H9 (cell line): ENCODE results near the gene ASXL1. TPM values are rescaled to one million over a fixed set of nuclear protein-coding genes. Genes with fewer than 3 reads are reported as not detected.

Experiments
- DNase-seq: peaks from one replicate; pipeline ENCODE4 v3.0.0-alpha.2; 2017
- H2AFZ ChIP-seq: one replicate; pipeline ENCODE4 v1.6.1; 2013; ENCODE audit warnings: mild to moderate bottlenecking, low read length, control low read depth, moderate library complexity
- H2AK5ac ChIP-seq: 2 replicates; pipeline ENCODE4 v1.6.1; 2013; ENCODE audit warnings: low read length, control low read depth, mixed read lengths; ENCODE audit not compliant: insufficient read length
- H2BK120ac ChIP-seq: one replicate; pipeline ENCODE4 v1.6.1; 2013; ENCODE audit warnings: low read depth, mild to moderate bottlenecking, low read length, control low read depth, inconsistent platforms; ENCODE audit not compliant: poor library complexity, severe bottlenecking
- H2BK12ac ChIP-seq: 2 replicates; pipeline ENCODE4 v1.6.1; 2013; ENCODE audit warnings: low read length, control low read depth, mixed read lengths, low read depth; ENCODE audit not compliant: insufficient read length
- H2BK15ac ChIP-seq: 2 replicates; pipeline ENCODE4 v1.6.1; 2013; ENCODE audit warnings: low read depth, low read length, control low read depth
- H2BK20ac ChIP-seq: one replicate; pipeline ENCODE4 v1.6.1; 2013; ENCODE audit warnings: low read depth, mild to moderate bottlenecking, low read length, control low read depth, inconsistent platforms; ENCODE audit not compliant: poor library complexity, severe bottlenecking
- H2BK5ac ChIP-seq: 2 replicates; pipeline ENCODE4 v1.6.1; 2013; ENCODE audit warnings: low read length, control low read depth, mixed read lengths; ENCODE audit not compliant: insufficient read length
- H3K14ac ChIP-seq: 2 replicates; pipeline ENCODE4 v1.6.1; 2013; ENCODE audit warnings: low read length, control low read depth; ENCODE audit not compliant: insufficient read depth
- H3K18ac ChIP-seq: 2 replicates; pipeline ENCODE4 v1.6.1; 2013; ENCODE audit warnings: low read depth, mild to moderate bottlenecking, mixed read lengths, low read length, control low read depth; ENCODE audit not compliant: insufficient read length
- H3K23ac ChIP-seq: 2 replicates; pipeline ENCODE4 v1.6.1; 2013; ENCODE audit warnings: low read length, control low read depth, mixed read lengths, low read depth; ENCODE audit not compliant: insufficient read length
- H3K23me2 ChIP-seq: 2 replicates; pipeline ENCODE4 v1.6.1; 2013; ENCODE audit warnings: low read depth, mild to moderate bottlenecking, mixed read lengths, low read length, control low read depth; ENCODE audit not compliant: insufficient read length, poor library complexity, severe bottlenecking
- H3K27ac ChIP-seq: 2 replicates; pipeline ENCODE4 v1.5.1; 2013; ENCODE audit warnings: low read length, control low read depth, mixed read lengths, low read depth; ENCODE audit not compliant: insufficient read length
- H3K27me3 ChIP-seq: 2 replicates; pipeline ENCODE4 v1.6.1; 2013; ENCODE audit warnings: low read length, control low read depth, inconsistent platforms; ENCODE audit not compliant: insufficient read depth
- H3K4ac ChIP-seq: 2 replicates; pipeline ENCODE4 v1.6.1; 2013; ENCODE audit warnings: low read depth, mild to moderate bottlenecking, control low read depth, inconsistent platforms, low read length, moderate library complexity
- H3K4me1 ChIP-seq: 2 replicates; pipeline ENCODE4 v1.6.1; 2013; ENCODE audit warnings: low read length, control low read depth, inconsistent platforms; ENCODE audit not compliant: insufficient read depth
- H3K4me2 ChIP-seq: 2 replicates; pipeline ENCODE4 v1.6.1; 2013; ENCODE audit warnings: low read length, control low read depth, mixed read lengths; ENCODE audit not compliant: insufficient read length, insufficient read depth
- H3K56ac ChIP-seq: 2 replicates; pipeline ENCODE4 v1.6.1; 2013; ENCODE audit warnings: low read depth, mild to moderate bottlenecking, mixed read lengths, low read length, control low read depth; ENCODE audit not compliant: insufficient read length
- H3K79me1 ChIP-seq: 2 replicates; pipeline ENCODE4 v1.6.1; 2013; ENCODE audit warnings: low read depth, mild to moderate bottlenecking, moderate library complexity, low read length, control low read depth, inconsistent platforms; ENCODE audit not compliant: insufficient read depth, poor library complexity, severe bottlenecking
- H3K79me2 ChIP-seq: 2 replicates; pipeline ENCODE4 v1.6.1; 2013; ENCODE audit warnings: low read length, control low read depth, inconsistent platforms; ENCODE audit not compliant: insufficient read depth
- H3K9ac ChIP-seq: 2 replicates; pipeline ENCODE4 v1.6.1; 2013; ENCODE audit warnings: low read length, control low read depth, mixed read lengths; ENCODE audit not compliant: insufficient read length; ENCODE audit errors: extremely low read depth
- H3K9me3 ChIP-seq: one replicate; pipeline ENCODE4 v1.6.1; 2013; ENCODE audit warnings: low read depth, low read length, inconsistent platforms; ENCODE audit not compliant: control insufficient read depth
- H3T11ph ChIP-seq: one replicate; pipeline ENCODE4 v1.6.1; 2013; ENCODE audit warnings: mild to moderate bottlenecking, low read length, control low read depth, inconsistent platforms
- H4K20me1 ChIP-seq: one replicate; pipeline ENCODE4 v1.6.1; 2013; ENCODE audit not compliant: control insufficient read depth, insufficient read length, insufficient read depth
- H4K5ac ChIP-seq: 2 replicates; pipeline ENCODE4 v1.6.1; 2013; ENCODE audit warnings: low read depth, mild to moderate bottlenecking, mixed read lengths, low read length, control low read depth; ENCODE audit not compliant: insufficient read length
- H4K8ac ChIP-seq: replicated peaks from 2 replicates; pipeline ENCODE4 v1.6.1; 2013; ENCODE audit warnings: low read length, control low read depth, mixed read lengths, low read depth; ENCODE audit not compliant: insufficient read length
- H4K91ac ChIP-seq: 2 replicates; pipeline ENCODE4 v1.6.1; 2013; ENCODE audit warnings: low read depth, mild to moderate bottlenecking, moderate library complexity, mixed read lengths, low read length, control low read depth; ENCODE audit not compliant: insufficient read length
- H3K27ac Mint-ChIP-seq, 3 experiments: 2 replicates in 2 of 3; 3 replicates in 1 of 3; pipeline ENCODE4 v1.8.0; 2020 to 2021; ENCODE audit warnings: mixed read lengths in 3 of 3, mild to moderate bottlenecking in 1 of 3, moderate library complexity in 1 of 3
- H3K27me3 Mint-ChIP-seq: 2 replicates; pipeline ENCODE4 v1.8.0; 2021; ENCODE audit warnings: low read depth, mild to moderate bottlenecking, moderate library complexity, mixed read lengths
- H3K36me3 Mint-ChIP-seq, 3 experiments: 2 replicates in 2 of 3; 3 replicates in 1 of 3; pipeline ENCODE4 v1.8.0; 2020 to 2021; ENCODE audit warnings: low read depth in 3 of 3, mixed read lengths in 3 of 3; ENCODE audit not compliant: insufficient read depth in 1 of 3
- H3K4me1 Mint-ChIP-seq, 2 experiments: 2 replicates each; pipeline ENCODE4 v1.8.0; 2020; ENCODE audit warnings: mixed read lengths in 2 of 2
- H3K4me3 Mint-ChIP-seq, 2 experiments: 2 replicates in 1 of 2; 3 replicates in 1 of 2; pipeline ENCODE4 v1.8.0; 2020 to 2021; ENCODE audit warnings: mild to moderate bottlenecking in 2 of 2, mixed read lengths in 2 of 2, moderate library complexity in 1 of 2
- H3K9me3 Mint-ChIP-seq, 2 experiments: 2 replicates in 1 of 2; 3 replicates in 1 of 2; pipeline ENCODE4 v1.8.0; 2020; ENCODE audit warnings: mild to moderate bottlenecking in 2 of 2, mixed read lengths in 2 of 2, moderate library complexity in 1 of 2
- WGBS: extraction: QIAGEN DNeasy Blood & Tissue Kit; methylation state at CpG from one replicate; pipeline ENCODE4 v1.1.7; 2013; ENCODE audit warnings: missing lambda C conversion rate, low lambda C conversion rate, mixed read lengths; ENCODE audit not compliant: insufficient read length; ENCODE audit errors: extremely low coverage; 5-methylcytosine and 5-hydroxymethylcytosine counted together
- total RNA-seq: library from RNA; stranded (reverse); gene quantifications from 2 replicates; pipeline ENCODE4 v1.2.1, GENCODE V29; 2021
- TF ChIP-seq, protein P1 (sequence below): fragments of 200-600 bp; sonication (generic); conservative IDR thresholded peaks from 3 replicates; pipeline ENCODE4 v1.8.0; 2021; ENCODE audit warnings: antibody characterized with exemption, mild to moderate bottlenecking

The ASXL1 gene
- total RNA-seq, 1 experiment from 2014 or later = 39.5 TPM

DNA sequence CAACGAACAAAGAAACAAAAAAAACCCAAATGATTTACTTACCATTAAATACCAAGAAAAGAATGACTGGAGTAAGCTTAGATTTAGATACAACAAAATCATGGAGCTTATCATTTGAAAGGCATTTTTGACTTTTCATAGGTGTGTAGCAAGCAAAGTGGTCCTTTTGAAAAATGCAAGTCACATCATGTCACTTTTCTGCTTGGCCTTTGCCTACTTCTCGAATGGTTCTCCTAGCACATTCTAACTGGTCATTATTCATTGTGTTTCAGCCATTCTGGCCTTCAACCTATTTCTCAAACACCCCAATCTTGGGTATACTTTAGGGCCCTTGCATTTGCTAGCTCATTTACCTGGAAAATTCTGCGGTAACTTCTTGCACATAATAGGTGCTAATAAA lies 22.6 kb downstream of the ASXL1 start:
- no peak overlapping the region for H4K8ac ChIP-seq
- no peaks in the 10 kb centered on the region for H3K27me3 ChIP-seq
- no peak overlapping the region for H3K9ac ChIP-seq
- no peak overlapping the region for H2BK20ac ChIP-seq
- TF ChIP-seq, protein P1, sequence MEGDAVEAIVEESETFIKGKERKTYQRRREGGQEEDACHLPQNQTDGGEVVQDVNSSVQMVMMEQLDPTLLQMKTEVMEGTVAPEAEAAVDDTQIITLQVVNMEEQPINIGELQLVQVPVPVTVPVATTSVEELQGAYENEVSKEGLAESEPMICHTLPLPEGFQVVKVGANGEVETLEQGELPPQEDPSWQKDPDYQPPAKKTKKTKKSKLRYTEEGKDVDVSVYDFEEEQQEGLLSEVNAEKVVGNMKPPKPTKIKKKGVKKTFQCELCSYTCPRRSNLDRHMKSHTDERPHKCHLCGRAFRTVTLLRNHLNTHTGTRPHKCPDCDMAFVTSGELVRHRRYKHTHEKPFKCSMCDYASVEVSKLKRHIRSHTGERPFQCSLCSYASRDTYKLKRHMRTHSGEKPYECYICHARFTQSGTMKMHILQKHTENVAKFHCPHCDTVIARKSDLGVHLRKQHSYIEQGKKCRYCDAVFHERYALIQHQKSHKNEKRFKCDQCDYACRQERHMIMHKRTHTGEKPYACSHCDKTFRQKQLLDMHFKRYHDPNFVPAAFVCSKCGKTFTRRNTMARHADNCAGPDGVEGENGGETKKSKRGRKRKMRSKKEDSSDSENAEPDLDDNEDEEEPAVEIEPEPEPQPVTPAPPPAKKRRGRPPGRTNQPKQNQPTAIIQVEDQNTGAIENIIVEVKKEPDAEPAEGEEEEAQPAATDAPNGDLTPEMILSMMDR = no peak
- no peak overlapping the region for H3K4me2 ChIP-seq
- H4K20me1 ChIP-seq = no peaks in the 10 kb centered on the region
- no peaks in the 10 kb centered on the region for H3K4me1 ChIP-seq
- no peaks in the 10 kb centered on the region for H3K27me3 Mint-ChIP-seq
- H2BK5ac ChIP-seq = no peak overlapping the region
- no peaks in the 10 kb centered on the region for H3K23me2 ChIP-seq
- no peaks in the 10 kb centered on the region for H3K79me1 ChIP-seq
- no peak overlapping the region for H3K18ac ChIP-seq
- no CpG with 5 or more reads among the region's 3 CpGs for WGBS
- H3K36me3 Mint-ChIP-seq = peaks cover 0 to 1% (median 0%) of the 10 kb centered on the region in 3 experiments; a peak in 1 of 7 replicates
- DNase-seq = no peak
- no peak overlapping the region for H3K23ac ChIP-seq
- H4K5ac ChIP-seq = no peak overlapping the region
- H3K27ac ChIP-seq = no peak overlapping the region
- H2BK12ac ChIP-seq = no peak overlapping the region
- H3K4ac ChIP-seq = no peak overlapping the region
- no peaks in the 10 kb centered on the region for H3K79me2 ChIP-seq
- H2AFZ ChIP-seq = no peak overlapping the region
- H2BK15ac ChIP-seq = no peak overlapping the region
- no peaks in the 10 kb centered on the region for H3K4me1 Mint-ChIP-seq
- H3K9me3 Mint-ChIP-seq = no peaks in the 10 kb centered on the region
- H3K4me3 Mint-ChIP-seq = no peak overlapping the region
- no peak overlapping the region for H3K56ac ChIP-seq
- no peak overlapping the region for H3T11ph ChIP-seq
- H3K9me3 ChIP-seq = no peaks in the 10 kb centered on the region
- H2BK120ac ChIP-seq = no peak overlapping the region
- H3K27ac Mint-ChIP-seq = no peak overlapping the region
- H4K91ac ChIP-seq = no peak overlapping the region
- no peak overlapping the region for H3K14ac ChIP-seq
- no peak overlapping the region for H2AK5ac ChIP-seq
